ENCODE measurements around the gene ATP11A.

ATP11A gene

DNA sequence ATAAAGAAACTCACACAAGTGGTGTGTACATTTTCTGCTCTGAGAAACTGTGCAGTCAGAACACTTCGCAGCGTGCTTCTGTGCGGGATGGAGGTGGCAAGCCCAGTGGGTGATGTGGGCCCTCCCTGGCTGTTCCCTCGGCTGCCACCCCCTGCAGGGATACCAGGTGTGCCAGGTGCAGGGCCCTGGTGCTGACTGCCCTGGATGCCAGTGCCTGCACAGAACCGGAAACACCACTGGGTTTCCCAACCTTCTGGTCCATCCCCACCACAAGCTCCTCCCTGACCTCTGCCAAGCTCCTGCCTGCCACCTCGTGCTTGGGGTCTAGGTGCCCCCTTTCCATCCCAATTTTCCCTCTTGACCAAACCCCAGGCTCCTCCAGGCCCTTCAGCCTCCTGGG lies 197.3 kb downstream of the ATP11A start:
- DNase-seq, result no peak

DNA sequence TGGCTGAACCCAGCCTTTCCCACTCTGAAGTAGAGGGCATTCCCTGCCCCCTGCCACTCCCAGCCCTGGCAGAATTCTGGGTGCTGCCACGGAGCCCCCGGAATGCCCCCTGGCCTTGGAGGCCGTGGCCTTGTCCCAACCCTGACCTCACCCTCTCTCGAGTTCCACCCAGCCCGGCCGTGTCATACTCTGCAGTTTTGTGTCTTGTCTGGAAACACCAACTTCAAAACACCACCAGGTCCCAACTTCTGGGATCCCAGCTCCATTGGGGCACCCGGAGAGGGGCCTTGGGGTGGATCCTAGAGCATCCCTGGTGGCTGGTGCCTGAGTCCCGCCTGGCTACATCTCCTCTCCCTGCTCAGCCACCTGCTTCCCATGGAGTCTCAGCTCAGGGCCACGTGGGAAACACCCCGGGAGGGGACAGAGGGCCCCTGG lies 197.7 kb downstream of the ATP11A start:
- no peak for DNase-seq

DNA sequence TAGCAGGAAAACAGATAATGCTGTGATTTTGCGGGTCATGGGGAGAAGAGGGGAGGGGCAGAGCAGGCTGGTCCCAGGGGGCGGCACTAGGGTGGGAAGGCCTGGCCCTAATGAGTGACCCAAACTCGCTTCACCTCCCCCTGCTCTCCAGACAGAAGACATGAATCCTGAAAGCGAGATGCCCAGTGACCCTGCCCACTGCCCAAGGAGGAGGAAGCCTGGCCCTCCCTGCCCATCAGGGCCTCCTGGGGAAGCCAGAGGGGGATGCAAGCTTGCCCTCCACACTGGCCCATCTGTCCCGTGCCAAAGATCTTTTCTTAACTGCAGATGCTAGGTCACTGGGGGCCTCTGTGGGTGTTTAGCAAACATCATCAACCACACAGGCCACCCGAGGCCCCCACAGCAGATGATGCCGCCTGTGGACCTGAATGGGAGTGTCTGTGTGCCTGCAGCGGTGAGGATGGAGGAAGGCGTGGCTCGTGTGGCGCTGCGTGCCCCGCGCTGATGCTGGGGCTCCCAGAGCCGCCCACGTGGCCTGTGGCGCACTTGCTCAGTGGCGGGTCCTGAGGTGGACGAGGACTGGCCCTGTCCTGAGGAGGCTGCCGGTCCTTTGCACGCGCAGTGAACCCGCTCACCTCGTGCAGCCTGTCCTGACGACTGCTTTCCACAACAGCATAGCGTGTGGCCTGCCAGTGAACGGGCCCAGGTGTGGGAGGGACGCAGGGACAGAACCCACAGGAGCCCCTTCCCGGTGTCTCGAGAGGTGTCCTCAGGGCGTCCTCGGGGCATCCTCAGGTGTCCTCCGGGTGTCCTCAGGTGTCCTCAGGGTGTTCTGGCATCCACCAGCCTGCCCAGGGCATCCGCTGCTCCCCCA lies 198.6 kb downstream of the ATP11A start:
- no peak for DNase-seq

DNA sequence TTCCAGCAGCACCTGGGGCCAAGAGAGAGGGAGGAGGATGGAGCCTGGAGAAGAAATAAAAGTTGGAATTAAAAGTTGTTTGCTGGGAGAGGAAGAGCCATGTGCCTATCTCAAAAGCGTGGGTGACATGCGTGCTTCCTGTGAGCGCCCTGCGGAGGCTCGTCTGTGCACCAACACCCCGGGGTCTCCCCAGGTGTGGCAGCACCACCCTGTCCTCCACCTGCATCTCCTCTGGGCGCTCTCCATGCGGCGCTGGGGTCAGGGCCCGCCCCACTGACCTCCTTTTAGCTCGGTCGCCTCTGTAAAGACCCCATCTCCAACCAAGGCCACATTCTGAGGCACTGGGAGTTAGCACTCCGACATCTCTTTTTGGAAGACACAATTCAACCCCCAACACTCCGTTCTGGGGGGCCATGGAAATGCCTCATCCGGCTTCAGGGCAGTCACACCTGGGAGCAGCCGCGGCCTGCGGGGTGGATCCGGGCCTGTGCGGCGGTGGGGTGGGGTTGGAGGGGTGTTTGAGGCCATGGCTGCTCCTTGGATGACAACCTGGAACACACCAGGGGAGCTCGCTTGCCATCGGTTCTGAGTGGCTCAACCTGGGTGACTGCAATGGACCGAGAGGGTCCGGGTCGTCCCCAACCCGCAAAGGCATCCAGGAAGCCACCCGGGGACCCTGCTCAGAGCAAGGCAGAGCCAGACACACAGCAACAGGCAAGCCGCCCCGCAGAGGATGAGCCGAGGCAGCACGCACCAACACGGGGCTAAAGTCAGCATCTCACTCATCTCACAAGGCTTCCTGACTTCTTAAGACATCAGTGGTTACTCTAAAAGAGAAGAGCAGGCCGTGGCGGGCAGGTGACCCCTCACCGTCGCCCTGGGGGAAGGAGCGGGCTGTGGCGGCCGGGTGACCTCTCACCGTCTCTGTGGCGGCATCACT lies 199.8 kb downstream of the ATP11A start:
- DNase-seq, result no peak

DNA sequence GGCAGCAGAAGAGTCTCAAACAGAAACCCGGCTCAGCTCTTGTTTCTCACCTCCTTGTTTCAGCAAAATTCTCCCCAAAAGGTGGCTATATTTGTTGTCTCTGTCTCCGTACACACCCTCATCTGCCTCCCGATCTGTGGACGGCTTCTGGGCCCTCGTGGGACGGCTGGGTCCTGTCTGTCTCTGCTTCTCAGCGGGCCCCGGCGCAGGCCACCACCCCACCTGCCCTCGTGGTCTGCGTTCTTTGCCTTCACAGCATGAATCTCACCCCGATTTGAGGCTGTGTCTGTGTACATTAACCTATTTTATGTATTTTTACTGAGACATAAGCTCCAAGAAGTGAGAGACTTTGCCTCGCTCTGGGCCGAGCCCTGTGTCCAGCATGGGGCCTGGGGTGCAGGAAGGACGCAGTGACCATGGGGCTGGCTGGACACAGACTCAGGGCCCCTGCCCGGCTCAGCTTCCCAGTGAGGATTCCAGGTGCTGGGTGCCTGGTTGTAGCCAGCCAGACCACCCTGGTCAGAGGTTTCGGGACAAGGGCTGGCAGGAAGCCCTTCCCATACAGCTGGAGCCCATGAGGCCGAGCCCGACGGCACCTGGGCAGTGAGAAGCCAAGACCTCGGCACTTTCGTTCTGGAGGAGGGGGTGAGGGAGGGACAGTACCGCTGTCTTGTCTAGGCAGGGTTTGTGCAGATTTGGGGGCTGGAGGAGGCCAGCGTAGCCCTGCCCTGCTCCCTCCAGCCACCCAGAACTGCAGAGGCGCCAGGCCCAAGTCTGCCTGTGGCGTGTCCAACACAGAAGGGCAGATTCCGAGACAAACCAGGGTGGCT lies 200.7 kb downstream of the ATP11A start:
- DNase-seq, result no peak

DNA sequence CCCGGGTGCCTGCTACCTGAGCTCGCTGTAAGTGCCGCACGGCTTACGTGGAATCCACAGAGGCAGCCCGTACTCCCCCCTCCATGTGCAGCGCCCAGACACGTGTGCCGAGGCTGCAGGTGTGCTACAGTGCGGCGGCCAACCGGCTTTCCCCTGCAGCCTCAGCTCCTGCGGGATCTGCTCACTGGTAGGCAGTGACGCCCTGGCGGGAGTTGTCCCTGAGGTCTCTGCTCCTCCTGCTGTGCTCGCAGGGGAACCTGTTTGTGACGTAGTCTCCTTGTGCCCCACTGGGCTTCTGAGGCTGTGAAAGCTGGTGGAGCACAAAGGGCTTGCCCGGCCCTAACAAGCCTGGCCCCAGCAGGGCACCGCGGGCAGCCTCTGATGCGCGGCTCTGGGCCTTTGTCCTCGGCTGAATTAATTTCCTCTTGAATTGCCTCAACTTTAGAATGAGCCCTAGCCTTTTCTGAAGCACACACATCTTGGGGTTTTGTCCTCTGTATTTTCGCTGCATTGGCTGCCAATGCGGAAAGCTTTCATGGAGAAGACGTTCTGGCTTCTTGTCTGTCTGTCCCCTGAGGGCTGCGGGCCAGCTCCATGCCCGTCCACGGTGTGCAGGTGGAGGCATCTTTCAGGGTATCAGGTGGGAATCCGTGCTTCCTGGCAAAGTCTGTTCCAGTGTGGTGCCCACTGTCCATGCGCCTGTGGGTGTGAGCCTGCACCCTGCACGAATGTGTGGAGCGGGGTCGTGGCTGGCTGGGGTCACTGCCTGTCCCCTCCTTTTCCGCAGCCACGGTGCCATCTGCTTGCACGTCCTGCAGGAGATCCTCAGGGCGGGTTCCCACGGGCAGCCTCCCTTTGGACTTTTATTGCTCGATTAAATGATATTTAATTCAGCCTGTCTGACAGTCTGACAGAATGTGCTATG lies 201.9 kb downstream of the ATP11A start:
- DNase-seq, result no peak

DNA sequence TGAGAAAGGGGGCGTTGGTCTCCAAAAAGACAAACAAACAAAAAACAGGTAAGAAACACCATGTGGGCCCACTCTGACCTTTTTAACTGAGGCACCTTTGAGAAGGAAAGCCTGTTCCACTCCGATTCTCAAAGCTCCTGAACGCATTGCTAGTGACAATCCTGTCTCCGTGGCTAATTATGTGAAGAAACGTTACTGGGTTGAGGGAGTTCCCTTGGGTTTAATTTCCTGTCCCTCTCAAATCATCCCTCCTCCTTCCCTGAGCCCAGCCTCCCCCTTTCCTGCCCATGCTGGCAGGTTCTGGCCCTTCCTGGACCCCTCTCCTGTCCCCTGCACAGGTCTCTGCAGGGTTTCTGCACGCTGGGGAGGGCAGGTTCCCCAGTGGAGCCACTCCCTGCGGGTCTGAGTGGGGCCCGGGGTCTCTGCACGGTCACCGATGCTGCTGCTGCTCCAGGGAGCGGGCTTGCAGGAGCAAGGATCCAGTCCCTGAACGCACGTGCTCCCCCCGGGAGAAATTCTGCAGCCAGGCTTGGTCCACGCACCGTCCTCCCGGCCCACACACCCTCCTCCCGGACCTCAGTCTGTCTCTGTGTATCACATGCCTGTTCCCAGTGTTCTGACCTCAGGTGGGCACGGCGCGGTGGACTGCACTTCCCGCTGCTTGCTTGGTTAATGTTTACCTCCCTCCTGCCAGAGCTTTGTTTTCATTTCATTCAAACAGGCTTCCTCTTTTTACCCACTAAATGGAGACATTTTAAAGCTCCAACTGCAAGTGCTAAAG lies 202.8 kb downstream of the ATP11A start:
- peak; percentile 20 for DNase-seq

DNA sequence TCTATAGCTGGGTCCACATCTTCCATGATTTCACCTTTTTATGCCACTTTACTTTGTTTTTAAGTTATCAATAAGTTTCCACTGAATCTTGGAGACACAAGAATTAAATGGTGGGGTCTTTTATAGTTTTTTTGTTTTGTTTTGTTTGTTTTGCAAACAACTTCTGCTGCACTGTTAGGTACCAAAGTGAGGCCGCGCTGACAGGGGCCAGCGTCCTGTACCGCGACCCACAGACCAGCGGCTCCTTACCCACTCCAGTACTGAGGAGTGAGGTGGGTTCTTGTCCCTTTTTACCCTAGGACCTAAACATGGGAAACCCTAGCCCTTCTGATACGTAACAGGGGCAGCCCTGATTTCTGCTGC lies 203.3 kb downstream of the ATP11A start:
- DNase-seq, result no peak

DNA sequence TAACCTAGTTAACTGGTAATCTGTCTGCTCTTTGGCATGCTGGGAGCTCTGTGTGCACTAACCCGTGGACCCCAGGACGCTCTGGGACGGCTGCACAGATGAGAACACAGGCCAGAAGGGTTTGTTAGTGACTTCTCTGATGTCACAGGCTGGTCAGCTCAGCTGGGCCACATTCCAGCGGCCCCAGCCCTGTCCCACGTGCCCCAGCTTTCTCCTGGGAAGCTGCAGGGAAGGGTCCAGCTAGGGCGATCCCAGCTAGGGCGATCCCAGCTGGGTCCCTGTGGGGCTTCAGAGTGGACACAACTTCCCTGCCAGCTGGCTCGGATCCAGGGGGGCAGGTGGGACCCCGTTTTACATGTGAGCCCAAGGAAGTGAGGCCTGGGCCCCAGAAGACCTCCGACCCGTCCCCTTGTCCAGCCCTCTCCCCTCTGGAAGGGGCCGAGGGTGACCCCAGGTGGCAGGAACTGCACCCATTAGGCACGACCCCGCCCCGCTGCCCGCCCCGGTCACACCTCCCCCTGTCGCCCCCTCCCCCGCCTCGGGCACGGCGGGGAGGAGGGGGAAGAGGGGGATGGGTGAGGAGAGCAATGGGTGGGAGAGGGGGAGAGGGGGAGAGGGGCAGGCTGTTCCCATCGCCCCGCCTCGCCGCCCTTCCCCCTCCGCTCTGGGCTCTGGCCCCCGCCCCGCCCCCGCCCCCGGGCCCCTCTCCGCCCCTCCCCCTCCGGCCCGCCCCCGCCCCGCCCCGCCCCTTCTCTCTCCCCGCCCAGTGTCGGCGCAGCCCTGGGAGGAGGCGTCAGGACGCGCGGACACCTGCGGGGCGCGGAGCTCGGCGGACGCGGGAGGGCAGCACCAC lies 204.0 kb downstream of the ATP11A start:
- DNase-seq, result no peak

DNA sequence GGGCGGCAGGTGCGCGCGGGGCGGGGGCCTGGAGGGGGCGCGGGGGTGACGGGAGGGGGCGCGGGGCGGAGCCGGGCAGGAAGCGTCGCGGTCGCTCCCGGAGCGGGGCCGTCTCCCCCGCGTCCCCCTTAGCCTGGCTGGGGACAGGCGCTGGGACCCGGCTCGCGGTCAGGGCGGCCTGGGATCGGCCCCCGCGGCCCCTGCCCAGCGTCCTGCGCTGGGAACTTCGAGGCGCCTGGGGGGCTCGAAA lies 204.5 kb downstream of the ATP11A start:
- no peak for DNase-seq

DNA sequence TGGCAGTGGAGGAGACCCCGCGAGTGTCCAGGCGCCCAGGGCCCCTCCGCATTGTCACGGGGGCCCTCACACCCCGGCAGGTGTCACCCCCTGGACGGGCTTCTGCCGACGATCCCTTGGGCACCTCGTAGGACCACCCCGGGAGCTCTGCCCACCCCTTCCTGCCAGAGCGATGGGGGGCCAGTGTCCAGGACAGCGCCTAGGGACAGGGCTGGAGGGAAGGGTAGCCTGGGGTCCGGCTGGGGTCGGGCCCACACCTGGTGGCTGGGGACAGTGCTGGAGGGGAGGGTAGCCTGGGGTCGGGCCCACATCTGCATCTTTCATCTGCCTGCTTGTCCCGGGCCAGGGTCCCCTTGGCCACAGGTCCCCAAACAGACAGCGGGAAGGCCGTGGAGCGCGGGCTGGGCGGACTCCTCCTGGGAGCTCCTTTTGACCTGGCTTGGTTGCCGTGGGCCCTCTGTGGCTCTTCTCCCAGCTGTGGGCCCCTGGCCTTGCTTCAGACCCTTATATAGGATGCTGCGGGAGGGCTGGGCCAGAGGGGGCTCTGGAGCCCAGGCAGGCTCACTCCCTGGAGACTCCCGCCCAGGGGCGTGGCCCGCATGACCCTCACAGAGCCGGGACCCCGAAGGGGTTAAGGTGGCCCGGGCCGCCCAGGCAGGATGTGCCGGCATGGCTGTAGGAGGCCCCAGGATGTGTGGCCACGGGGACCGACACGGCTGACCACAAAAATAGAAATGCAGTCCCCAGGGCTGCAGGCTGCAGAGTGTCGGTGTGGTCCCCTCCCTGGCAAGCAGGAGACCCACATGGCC lies 205.0 kb downstream of the ATP11A start:
- no peak for DNase-seq

DNA sequence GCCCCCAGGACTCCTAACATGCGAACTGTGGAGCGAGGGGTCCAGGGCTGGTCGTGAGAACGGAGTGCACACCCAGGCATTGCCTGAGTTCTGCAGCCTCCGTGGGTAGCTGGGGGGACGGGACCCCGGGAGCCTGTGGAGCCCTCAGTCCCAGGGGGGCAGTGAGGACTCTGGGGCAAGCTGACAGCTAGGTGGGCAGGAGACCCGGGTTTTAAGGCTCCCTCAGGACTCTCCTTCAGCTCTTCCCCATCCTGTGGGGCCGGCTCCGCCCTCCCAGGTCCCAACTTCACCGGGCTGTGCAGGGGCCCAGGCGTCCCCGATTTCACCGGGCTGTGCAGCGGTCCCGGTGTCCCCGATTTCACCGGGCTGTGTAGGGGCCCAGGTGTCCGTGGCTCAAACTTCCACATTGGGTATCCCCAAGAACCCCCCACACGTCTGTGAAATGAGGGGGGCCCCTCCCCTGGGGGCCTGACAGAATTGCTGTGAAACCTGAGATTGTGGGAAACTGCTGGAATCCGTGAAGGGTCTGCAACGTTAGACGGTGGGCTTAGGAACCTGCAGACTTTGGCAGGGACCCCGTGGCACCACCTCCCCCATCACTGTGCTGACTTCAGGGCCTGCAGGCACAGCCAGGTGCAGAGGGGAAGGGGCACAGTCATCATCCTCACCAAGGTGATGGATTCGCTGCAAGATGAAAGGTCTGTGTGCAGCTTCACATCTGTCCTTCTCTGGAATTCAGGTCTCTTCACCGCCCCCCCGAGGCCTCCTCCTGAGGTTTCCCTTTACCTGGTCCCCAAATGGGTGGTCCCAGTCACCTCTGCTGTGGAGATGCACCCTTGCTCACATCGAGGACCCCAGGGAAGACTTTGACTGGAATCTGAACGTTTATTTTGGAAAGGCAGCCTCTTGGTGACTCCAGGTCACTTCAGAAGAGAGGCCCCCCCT lies 206.0 kb downstream of the ATP11A start:
- DNase-seq, result no peak

DNA sequence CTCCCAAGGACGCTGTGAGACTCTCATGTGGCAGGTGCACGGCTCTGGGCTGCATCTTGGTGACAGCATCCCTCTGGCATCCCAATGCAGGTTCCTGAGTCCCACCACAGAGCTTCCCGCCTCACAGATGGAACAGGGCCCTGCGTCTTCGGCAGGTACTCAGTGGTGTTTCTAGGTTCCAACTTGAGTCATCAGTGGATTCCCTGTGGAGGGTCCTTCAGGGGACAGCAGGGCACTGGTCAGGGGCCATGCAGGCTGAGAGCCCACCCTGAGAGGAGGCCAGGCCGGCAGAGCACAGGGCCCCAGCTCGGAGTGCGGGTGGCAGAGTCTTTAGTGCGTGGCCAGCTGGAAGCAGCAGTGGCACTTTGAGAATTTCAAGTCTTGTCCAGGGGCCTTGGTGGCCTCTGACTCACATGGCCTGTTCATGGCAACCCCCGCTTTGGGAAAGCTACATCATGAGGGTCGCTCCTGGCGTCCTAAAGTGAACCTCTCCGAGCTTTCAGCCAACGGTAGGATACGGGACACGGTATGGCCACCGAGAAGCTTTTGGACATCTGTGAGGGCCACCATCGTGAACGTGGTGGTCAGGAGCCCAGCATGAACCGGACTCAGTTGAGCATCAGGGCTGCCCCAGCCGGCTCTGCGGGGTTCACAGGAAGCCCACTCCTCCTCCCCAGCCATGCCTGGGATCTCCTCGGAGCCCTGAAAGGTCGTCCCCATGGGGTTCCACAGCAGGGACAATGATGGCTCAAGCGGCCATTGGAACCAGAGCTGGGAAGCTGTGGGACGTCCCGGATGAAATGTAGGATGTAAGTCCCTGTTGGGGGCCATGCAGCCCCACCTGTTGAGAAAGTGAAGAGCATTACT lies 207.1 kb downstream of the ATP11A start:
- no peak for DNase-seq

DNA sequence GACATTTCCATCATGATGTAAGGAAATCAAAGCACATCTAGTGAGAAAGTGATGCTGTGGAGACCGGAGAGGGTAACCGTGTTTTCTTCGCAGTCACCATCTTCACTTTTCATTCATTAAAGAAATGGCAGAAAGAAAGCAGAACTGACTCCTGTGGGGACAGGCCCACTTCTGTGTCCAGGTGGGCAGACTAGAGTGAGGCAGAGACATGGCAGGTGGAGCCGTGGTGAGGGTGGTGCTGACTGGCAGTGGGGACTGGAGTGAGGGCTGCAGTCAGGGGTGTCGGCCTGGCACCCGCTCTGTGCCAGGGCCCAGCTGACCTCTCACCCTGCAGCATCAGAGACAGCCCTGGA lies 207.7 kb downstream of the ATP11A start:
- no peak for DNase-seq

DNA sequence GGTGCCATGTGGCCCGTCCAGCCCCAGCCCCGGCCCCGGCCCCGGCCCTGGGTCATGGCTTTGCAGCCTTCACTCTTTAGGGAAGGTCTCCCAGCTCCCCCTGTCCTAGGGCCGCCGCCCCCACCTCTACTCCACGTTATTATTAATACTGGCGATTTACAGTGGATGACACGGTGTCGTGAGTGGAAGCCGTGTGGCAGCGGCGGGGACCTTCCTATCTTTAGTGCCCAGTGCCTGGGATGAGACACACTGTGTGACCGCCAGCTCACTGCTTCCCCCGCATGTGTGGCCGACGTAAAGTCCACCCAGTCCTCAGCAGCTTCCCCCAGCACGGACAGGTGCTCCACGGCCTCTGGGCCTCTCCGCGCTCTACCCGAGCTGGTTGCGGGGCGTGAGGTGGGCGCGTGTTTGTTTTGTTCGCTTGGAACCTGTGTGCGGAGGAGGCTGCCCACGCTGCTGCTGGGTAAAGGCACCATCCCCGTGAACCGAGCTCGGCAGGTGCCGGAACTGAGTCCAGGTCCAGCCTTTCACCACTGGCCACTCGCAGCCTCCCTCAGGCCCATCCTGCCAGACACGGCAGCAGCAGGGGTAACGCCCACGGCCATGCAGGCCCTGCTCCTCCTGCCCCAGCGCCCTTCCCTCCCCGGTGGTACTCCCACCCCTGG lies 208.2 kb downstream of the ATP11A start:
- DNase-seq, result no peak

DNA sequence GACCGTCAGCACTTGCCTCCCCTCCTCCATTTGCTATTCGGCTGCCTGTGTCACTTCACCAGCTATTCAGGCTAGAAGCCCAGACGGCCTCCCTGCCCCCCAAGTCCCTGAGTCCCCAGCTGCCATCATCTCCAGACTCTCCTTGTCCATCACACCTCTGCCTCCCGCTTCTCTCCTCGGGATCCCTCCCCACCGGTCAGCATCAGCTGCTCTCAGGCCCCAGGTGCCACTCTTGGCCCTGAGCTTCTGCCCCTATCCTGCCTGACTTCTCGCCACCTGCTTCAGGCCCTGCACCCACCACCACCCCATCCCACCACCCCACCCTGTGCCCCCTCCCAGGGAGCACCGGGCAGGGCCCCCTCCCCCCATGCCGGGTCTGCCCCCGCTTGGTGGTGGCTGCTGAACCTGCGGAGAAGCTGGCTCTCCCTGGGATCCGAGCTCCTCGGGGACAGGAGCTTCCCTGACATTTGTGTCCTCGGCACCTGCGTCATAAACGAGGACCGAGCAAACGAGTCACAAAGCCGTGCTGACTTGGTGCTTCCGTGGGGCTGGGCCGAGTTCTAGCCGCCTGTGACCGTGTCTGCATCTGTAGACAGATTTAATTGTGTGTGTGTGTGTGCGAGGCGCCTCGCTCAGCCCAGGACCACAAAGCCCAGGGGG lies 208.9 kb downstream of the ATP11A start:
- DNase-seq, result no peak

All from GF-D8 (cell line).